Measurements from ENCODE around the gene ACOT9. TPM values are rescaled to one million over a fixed set of nuclear protein-coding genes. Genes with fewer than 3 reads are reported as not detected.

ACOT9 gene
- total RNA-seq, 1 experiment from 2014 or later = 72.3 TPM

GRCh38 chrX:23729214-23729613 lies 13.9 kb downstream of the ACOT9 start:
- no peak overlapping the region for H2AFZ ChIP-seq (ENCODE audit: low read length)
- H3K4me1 ChIP-seq (ENCODE audit: insufficient read depth, low read length) = no peaks in the 10 kb centered on the region

More at GRCh38 chrX:23729214-23729613, 13.9 kb downstream of the ACOT9 start:
- no peak overlapping the region for H3K4ac ChIP-seq (ENCODE audit: low read depth, low read length)
- H3K27ac ChIP-seq (ENCODE audit: insufficient read length, low read depth, low read length) = no peak overlapping the region
- no peak overlapping the region for H2AK5ac ChIP-seq (ENCODE audit: insufficient read length, low read length)
- Mint-ChIP-seq H3K9me3 (no peaks in the 10 kb centered on the region), H3K27me3 (ENCODE audit: low read depth) (no peaks in the 10 kb centered on the region), H3K27ac (no peak overlapping the region), H3K4me1 (peaks cover 11 to 12% of the 10 kb centered on the region in 2 experiments), H3K36me3 (ENCODE audit: insufficient read depth in 1 of 3, low read depth in 3 of 3) (peaks cover 5 to 59% (median 43%) of the 10 kb centered on the region in 3 experiments; a peak in 6 of 7 replicates), H3K4me3 (no peak overlapping the region)
- no peak overlapping the region for H3K4me2 ChIP-seq (ENCODE audit: insufficient read depth, insufficient read length, low read length)
- no peak overlapping the region for H3T11ph ChIP-seq (ENCODE audit: low read length)
- DNase-seq = no peak
- WGBS (ENCODE audit: extremely low coverage, insufficient read length, low lambda C conversion rate) = no CpG with 5 or more reads among the region's 1 CpG
- H3K56ac ChIP-seq (ENCODE audit: insufficient read length, low read depth, low read length) = no peak overlapping the region
- no peak overlapping the region for H4K91ac ChIP-seq (ENCODE audit: insufficient read length, low read depth, low read length)
- no peaks in the 10 kb centered on the region for H3K79me2 ChIP-seq (ENCODE audit: insufficient read depth, low read length)
- H4K5ac ChIP-seq (ENCODE audit: insufficient read length, low read depth, low read length) = no peak overlapping the region
- no peak overlapping the region for H2BK12ac ChIP-seq (ENCODE audit: insufficient read length, low read depth, low read length)
- H3K9ac ChIP-seq (ENCODE audit: extremely low read depth, insufficient read length, low read length) = no peak overlapping the region
- no peak overlapping the region for H2BK20ac ChIP-seq (ENCODE audit: low read depth, low read length, poor library complexity, severe bottlenecking)
- H3K23ac ChIP-seq (ENCODE audit: insufficient read length, low read depth, low read length) = no peak overlapping the region
- no peak overlapping the region for H2BK120ac ChIP-seq (ENCODE audit: low read depth, low read length, poor library complexity, severe bottlenecking)
- H4K20me1 ChIP-seq (ENCODE audit: control insufficient read depth, insufficient read depth, insufficient read length) = no peaks in the 10 kb centered on the region
- no peak for TF ChIP-seq CTCF (conservative IDR thresholded peaks at IDR 0.05)
- no peaks in the 10 kb centered on the region for H3K23me2 ChIP-seq (ENCODE audit: insufficient read length, low read depth, low read length, poor library complexity, severe bottlenecking)
- H3K27me3 ChIP-seq (ENCODE audit: insufficient read depth, low read length) = no peaks in the 10 kb centered on the region
- no peak overlapping the region for H2BK5ac ChIP-seq (ENCODE audit: insufficient read length, low read length)
- no peak overlapping the region for H2BK15ac ChIP-seq (ENCODE audit: low read depth, low read length)
- H4K8ac ChIP-seq (replicated peaks; ENCODE audit: insufficient read length, low read depth, low read length) = no peak overlapping the region
- H3K79me1 ChIP-seq (ENCODE audit: insufficient read depth, low read depth, low read length, poor library complexity, severe bottlenecking) = no peaks in the 10 kb centered on the region
- no peak overlapping the region for H3K14ac ChIP-seq (ENCODE audit: insufficient read depth, low read length)
- no peak overlapping the region for H3K18ac ChIP-seq (ENCODE audit: insufficient read length, low read depth, low read length)
- no peaks in the 10 kb centered on the region for H3K9me3 ChIP-seq (ENCODE audit: control insufficient read depth, low read depth, low read length)

Data from H9 (cell line).